GM12801 (cell line): Measurements from ENCODE around the gene TAF1.

Experiments used
- TF ChIP-seq, protein P1 (sequence below): IDR thresholded peaks from one replicate; pipeline ENCODE4 v1.5.1; 2011; ENCODE audit warnings: control low read depth; ENCODE audit not compliant: insufficient read length; ENCODE audit errors: extremely low read depth

Gene TAF1

DNA sequence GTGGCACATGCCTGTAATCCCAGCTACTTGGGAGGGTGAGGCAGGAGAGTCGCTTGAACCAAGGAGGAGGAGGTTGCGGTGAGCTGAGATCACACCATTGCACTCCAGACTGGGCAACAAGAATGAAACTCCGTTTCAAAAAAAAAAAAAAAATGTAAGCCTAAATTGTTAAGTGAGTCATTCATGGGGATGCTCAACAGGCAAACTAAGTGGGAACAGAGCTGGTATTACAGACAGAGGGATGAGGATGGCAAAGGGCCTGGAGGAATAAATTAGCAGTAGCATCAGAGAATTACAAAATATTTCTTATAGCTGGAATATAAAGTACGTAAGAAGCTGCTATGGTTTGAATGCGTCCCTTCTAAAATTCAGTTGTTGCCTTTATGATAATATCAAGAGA lies 123.4 kb downstream of the TAF1 start:
- TF ChIP-seq, protein P1, sequence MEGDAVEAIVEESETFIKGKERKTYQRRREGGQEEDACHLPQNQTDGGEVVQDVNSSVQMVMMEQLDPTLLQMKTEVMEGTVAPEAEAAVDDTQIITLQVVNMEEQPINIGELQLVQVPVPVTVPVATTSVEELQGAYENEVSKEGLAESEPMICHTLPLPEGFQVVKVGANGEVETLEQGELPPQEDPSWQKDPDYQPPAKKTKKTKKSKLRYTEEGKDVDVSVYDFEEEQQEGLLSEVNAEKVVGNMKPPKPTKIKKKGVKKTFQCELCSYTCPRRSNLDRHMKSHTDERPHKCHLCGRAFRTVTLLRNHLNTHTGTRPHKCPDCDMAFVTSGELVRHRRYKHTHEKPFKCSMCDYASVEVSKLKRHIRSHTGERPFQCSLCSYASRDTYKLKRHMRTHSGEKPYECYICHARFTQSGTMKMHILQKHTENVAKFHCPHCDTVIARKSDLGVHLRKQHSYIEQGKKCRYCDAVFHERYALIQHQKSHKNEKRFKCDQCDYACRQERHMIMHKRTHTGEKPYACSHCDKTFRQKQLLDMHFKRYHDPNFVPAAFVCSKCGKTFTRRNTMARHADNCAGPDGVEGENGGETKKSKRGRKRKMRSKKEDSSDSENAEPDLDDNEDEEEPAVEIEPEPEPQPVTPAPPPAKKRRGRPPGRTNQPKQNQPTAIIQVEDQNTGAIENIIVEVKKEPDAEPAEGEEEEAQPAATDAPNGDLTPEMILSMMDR = no peak

- TF ChIP-seq, protein P1 = no peak
Observed at GRCh38 chrX:71492231-71493065, 126.3 kb downstream of the TAF1 start.

- TF ChIP-seq, protein P1 = no peak
Observed at GRCh38 chrX:71493111-71493613, 127.0 kb downstream of the TAF1 start.

GRCh38 chrX:71496476-71496875 lies 130.3 kb downstream of the TAF1 start:
- TF ChIP-seq, protein P1 = no peak

DNA sequence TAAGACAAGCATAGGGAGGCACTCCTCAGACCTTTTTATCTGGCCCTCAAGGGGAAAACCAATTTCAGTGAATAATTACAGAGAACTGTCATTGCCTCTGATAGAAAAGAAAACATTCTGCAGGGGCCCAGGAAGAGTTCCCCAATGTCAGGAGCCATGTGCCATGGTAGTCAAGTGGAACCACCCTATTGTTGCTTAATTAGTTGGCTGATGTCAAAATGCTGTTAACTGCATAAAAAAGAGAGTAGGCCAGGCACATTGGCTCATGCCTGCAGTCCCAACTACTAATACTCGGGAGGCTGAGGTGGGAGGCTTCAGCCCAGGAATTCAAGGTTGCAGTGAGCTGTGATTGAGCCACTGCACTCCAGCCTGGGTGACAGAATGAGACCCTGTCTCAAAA lies 138.2 kb downstream of the TAF1 start:
- TF ChIP-seq, protein P1 = no peak

DNA sequence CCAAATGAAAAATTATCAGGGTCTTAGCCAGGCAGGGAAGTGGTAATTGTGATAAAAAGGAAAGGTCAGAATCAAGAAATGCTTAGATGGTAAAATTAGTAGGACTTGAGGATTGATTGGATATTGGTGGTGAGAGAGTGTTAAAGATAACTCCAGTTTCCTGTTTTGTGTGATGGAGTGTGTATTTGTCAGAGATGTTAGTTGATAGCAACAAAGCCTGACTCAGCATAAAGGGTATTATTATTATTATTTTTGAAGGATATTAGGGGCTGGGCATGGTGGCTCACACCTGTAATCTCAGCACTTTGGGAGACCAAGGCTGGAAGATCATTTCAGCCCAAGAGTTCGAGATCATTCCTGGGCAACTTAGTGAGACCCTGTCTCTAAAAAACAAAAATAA lies 143.1 kb downstream of the TAF1 start:
- TF ChIP-seq, protein P1 = no peak

DNA sequence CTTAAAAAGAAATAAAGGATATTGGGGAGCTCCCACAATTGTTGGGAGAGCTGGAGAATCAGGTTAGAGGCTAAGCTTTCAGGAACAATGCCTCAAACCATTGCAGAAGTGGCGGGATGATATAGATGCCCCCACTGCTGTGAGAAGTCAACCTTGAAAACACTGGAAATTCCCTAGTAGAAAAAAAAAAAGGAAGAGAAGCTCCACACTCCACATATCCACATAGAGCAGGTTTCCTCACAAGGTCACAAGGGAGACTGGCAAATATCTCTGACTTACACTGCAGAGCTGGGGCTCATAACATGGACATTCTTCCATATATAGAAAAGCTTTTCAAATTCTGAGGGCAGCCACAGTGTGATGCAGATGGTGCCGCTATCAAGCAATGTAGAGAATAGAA lies 144.0 kb downstream of the TAF1 start:
- TF ChIP-seq, protein P1 = no peak
